T-helper 1 cell treated with Interleukin-12 subunit alpha and Interleukin-12 subunit beta and Interleukin-4 antibody, amounts not matched to agents 30 μg/mL and 1 μg/mL, for 36 hours (primary cell): ENCODE data around the gene RMRP.

Experiments
- H3K27ac Mint-ChIP-seq: one replicate; pipeline ENCODE4 v1.8.0; 2021; ENCODE audit warnings: mild to moderate bottlenecking, mixed read lengths
- H3K27me3 Mint-ChIP-seq: one replicate; pipeline ENCODE4 v1.8.0; 2021; ENCODE audit warnings: low read depth, mixed read lengths
- H3K36me3 Mint-ChIP-seq: one replicate; pipeline ENCODE4 v1.8.0; 2021; ENCODE audit warnings: low read depth, mixed read lengths
- H3K4me1 Mint-ChIP-seq: one replicate; pipeline ENCODE4 v1.8.0; 2021; ENCODE audit warnings: low read depth, mixed read lengths
- H3K4me3 Mint-ChIP-seq: one replicate; pipeline ENCODE4 v1.8.0; 2021; ENCODE audit warnings: mild to moderate bottlenecking, moderate library complexity, mixed read lengths
- H3K9me3 Mint-ChIP-seq: one replicate; pipeline ENCODE4 v1.8.0; 2021; ENCODE audit warnings: mixed read lengths

The RMRP gene

DNA sequence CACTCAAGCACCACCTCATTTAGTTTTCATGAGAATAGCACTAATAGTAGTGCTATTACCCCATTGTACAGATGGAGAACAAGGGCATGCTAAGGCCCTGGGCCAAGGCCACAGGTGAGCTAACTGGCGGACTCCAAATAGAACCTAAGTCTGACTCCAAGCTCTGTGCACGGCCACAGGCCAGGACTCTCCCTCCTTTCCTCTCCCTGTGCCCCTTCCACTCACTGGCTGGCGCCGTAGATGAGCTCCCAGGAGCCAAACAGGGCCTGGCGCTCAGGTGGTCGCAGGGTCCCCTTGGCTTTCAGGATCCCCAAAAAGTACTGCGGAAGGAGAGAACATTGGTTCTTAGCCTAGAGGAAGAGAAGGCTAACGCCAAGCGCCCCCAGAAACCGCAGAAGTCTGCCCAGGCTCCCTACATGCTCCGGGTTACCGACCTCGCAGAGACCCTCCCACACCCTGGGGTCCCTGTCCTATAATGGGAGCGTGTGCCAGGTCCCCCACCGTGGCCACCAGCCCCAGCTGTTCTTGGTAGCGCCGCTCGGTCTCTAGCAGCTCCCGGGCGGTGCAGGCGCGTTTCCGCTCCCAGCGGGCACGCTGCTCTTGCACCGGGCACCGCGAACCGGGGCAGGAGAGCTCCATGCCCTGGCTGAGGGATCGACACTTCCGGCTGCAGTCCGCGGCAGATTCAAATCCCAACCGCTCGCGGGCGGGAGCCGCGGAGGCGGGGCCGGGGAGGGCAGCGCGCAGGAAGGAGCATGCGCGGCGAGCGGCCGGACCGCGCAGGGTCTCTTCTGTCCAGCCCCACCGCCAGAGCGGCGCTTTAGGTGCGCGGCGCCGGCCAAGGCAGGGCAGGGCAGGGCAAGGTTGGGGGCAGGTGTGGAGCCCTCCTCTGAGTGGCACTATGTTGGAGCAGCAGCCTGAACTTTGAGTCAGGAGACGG lies 7.0 kb upstream of the RMRP start, which contains the start of gene ARHGEF39:
Gene ARHGEF39, minus strand, starts transcription at position 665 of the 940 bp plus-strand sequence. Its CDS starts 26 bp downstream, at position 639.
- H3K4me1 Mint-ChIP-seq = peaks cover 49% of the 10 kb centered on the region
- H3K27ac Mint-ChIP-seq = peak within 1 kb of the TSS; percentile 72
- no peaks in the 10 kb centered on the region for H3K27me3 Mint-ChIP-seq
- H3K9me3 Mint-ChIP-seq = peaks cover 4% of the 10 kb centered on the region
- H3K36me3 Mint-ChIP-seq = peaks cover 20% of the 10 kb centered on the region
- H3K4me3 Mint-ChIP-seq = peak within 1 kb of the TSS; percentile 83

DNA sequence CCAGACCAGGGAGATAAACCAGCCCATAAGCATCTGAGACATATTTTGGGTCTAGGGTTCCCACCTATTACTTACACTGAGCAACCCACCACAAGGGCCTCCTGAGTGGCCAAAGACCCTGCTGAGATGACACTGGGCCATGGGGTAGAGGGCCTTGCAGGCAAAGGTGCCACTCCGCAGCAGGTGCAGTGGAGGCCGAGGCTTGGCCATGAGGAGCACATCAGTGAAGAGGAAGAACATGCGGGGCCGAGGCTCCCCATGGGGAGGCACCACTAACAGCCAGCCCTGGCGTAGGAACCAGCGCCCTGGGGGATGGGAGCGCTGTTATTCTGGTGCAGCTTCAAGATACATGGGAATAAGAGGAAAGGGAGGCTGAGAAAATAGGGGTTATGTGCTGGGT lies 4.6 kb upstream of the RMRP start:
- Mint-ChIP-seq H3K9me3 (peaks cover 2% of the 10 kb centered on the region), H3K4me3 (peak overlapping the region; percentile 59), H3K27ac (peak overlapping the region; percentile 85), H3K4me1 (peaks cover 64% of the 10 kb centered on the region), H3K36me3 (peaks cover 29% of the 10 kb centered on the region), H3K27me3 (peaks cover 4% of the 10 kb centered on the region)

DNA sequence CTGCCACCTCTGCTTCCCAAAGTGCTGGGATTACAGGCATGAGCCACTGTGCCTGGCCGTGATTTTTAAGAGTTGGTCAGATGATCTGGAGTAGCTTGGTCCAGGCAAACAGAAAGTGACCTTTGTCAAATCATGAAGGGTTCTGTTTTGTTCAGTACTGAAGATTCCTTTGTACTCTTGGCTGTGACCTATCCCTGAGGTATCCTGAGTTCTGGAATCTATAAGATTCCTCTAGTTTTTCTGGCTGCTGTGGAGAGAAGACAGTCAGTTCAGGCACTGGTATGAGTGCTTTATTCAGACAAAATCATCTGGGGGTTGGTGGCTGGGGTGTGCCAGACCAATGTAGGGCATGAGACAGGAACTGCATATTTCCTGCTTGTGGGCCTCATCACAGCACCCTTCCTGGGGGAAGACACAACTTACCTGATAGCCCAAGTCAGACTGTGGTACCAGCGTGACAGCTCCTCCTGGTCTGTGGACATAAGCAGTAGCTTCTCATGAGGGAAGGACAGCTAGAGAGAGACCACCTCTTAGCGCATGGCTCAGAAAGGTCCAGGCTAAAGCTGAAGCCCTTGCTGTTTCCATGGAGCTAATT lies 4.0 kb upstream of the RMRP start:
- H3K4me1 Mint-ChIP-seq = peaks cover 68% of the 10 kb centered on the region
- peak overlapping the region; percentile 58 for H3K4me3 Mint-ChIP-seq

DNA sequence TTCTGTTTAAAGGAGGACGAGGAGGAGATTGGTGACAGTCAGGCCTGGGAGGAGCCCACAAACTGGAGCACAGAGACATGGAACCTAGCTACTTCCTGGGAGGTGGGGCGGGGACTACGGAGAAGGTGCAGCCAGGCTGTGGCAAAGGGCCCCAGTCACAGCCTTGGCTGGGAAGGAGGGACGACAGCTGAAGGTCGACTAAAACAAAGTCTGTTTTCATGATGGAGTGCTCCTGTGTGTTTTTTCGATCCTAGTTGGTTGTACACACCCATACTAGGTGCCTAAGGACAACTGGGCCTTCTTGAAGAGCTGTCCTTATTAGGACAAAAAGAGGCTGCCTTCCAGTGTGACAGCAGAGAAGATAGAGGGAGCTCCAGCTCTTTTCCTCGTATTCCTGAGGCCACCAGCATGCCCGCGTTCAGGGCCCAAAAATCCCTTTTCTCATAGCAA lies 3.2 kb upstream of the RMRP start:
- Mint-ChIP-seq H3K9me3 (no peaks in the 10 kb centered on the region), H3K4me3 (peak overlapping the region; percentile 22), H3K36me3 (peaks cover 29% of the 10 kb centered on the region), H3K27me3 (peaks cover 4% of the 10 kb centered on the region), H3K4me1 (peaks cover 71% of the 10 kb centered on the region), H3K27ac (peak overlapping the region; percentile 37)

More for the DNA sequence above, 4.0 kb upstream of the RMRP start:
- Mint-ChIP-seq H3K27ac (peak overlapping the region; percentile 85), H3K36me3 (peaks cover 29% of the 10 kb centered on the region), H3K27me3 (peaks cover 4% of the 10 kb centered on the region), H3K9me3 (no peaks in the 10 kb centered on the region)

DNA sequence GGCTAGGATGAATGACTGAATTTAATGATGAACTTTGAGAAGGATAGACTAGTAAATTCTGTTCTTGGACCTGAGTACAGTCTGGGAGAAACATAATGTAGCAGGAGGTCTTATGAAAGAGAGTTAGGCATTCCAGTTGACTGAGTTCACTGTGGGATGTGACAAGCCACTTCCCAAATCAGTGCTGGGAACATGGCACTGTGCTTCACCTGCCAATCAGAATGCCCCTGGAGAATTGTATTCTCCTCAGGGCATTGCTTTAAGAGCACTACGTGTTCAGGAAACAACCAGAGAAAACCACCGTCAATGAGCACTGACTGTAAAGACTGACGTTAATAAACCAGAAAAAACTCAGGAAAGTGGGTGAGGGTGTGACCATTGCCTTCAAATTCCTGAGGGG lies 1.5 kb upstream of the RMRP start:
- H3K4me1 Mint-ChIP-seq = peaks cover 70% of the 10 kb centered on the region
- H3K36me3 Mint-ChIP-seq = peaks cover 29% of the 10 kb centered on the region
- peak overlapping the region; percentile 90 for H3K4me3 Mint-ChIP-seq
- H3K27me3 Mint-ChIP-seq = peaks cover 4% of the 10 kb centered on the region
- H3K27ac Mint-ChIP-seq = peak overlapping the region; percentile 80
- no peaks in the 10 kb centered on the region for H3K9me3 Mint-ChIP-seq

DNA sequence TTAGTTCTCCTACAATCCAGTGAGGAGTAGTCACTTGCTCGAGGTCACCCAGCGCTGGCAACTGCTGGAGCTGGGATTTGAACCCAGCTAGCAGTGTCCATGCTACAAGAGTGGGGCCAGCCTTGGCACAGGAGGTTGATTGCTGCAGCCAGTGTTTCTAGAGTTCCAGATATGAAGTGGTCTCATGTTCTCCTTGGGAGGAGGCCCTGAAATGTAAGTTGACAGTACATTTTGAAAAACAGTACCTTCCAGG lies 1.1 kb upstream of the RMRP start:
- no peaks in the 10 kb centered on the region for H3K9me3 Mint-ChIP-seq
- H3K36me3 Mint-ChIP-seq = peaks cover 29% of the 10 kb centered on the region
- H3K27ac Mint-ChIP-seq = peak overlapping the region; percentile 80

DNA sequence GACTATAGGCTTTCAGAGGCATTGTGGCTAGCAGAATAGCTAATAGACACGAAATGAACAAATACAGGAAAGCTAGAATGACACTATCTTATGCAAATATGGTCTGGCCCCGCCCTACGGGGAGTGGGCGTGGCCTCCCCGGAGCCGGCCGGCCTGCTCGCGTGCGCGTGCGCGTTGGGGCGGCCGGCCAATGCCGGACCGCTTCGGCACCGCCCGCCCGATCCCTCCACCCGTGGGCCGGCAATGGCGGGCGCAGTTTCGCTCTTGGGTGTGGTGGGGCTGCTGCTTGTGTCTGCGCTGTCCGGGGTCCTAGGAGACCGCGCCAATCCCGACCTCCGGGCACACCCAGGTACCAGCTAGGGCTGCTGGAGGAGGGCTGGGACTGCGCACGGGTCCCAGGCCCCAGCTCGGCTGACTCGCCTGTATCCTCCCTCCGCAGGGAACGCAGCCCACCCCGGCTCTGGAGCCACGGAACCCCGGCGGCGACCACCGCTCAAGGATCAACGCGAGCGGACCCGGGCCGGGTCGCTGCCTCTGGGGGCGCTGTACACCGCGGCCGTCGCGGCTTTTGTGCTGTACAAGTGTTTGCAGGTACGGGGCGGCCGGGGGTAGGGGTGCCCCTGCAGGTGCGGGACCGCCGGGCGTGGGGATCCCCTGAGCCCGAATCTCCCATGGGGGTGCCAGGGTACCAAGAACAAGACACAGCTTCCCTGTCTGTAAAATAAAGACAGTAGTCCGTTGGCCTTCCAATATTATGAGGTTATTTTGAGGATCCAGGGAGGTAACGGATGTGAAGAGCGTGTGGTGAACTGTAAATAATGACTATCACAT lies 533 bp upstream of the RMRP start, which contains the start of gene CCDC107:
Gene CCDC107, plus strand, starts transcription at position 156 of the 831 bp plus-strand sequence. Its CDS starts 88 bp downstream, at position 244.
- H3K9me3 Mint-ChIP-seq = no peaks in the 10 kb centered on the region
- H3K4me3 Mint-ChIP-seq = peak within 1 kb of the TSS; percentile 90
- H3K4me1 Mint-ChIP-seq = peaks cover 60% of the 10 kb centered on the region

More for the DNA sequence above, 1.1 kb upstream of the RMRP start:
- Mint-ChIP-seq H3K4me1 (peaks cover 66% of the 10 kb centered on the region), H3K4me3 (peak overlapping the region; percentile 90), H3K27me3 (peaks cover 4% of the 10 kb centered on the region)

DNA sequence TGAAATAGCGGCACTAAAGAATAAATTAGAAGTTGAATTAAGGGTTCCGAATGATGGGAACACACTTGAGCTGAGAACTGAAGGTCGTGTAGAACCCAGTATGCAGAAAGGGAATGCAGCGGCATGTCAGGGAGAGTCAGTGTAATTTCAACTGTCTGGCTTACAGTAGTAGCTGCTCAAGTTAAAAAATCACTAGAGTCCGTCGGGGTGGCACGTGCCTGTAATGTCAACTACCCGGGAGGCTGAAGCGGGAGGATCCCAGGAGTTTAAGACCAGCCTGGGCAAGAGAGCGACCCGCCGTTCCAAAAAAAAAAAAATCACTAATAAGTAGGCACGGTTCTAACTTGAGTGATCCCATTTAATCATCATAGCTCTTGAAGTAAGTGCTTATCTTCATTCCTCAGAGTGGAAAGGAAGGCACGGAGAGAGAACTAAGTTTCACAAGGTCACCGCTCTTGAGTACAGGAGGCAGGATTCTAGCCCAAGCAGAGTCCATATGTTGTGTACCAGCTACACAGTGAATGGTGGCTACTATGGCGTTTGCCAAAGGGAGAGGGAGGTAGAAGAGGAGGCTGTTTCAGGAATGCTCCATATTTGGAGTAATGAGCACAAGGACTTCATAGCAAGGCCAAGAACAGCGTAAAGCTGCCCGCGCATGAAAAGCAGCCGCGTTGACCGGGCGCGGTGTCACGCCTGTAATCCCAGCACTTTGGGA lies 831 bp downstream of the RMRP start:
- Mint-ChIP-seq H3K4me1 (peaks cover 52% of the 10 kb centered on the region), H3K27me3 (peaks cover 4% of the 10 kb centered on the region), H3K36me3 (peaks cover 23% of the 10 kb centered on the region), H3K9me3 (no peaks in the 10 kb centered on the region), H3K4me3 (peak overlapping the region; percentile 75), H3K27ac (peak overlapping the region; percentile 100)

More for the DNA sequence above, 533 bp upstream of the RMRP start, which contains the start of gene CCDC107:
- Mint-ChIP-seq H3K27me3 (peaks cover 4% of the 10 kb centered on the region), H3K36me3 (peaks cover 29% of the 10 kb centered on the region), H3K27ac (peak within 1 kb of the TSS; percentile 100)

DNA sequence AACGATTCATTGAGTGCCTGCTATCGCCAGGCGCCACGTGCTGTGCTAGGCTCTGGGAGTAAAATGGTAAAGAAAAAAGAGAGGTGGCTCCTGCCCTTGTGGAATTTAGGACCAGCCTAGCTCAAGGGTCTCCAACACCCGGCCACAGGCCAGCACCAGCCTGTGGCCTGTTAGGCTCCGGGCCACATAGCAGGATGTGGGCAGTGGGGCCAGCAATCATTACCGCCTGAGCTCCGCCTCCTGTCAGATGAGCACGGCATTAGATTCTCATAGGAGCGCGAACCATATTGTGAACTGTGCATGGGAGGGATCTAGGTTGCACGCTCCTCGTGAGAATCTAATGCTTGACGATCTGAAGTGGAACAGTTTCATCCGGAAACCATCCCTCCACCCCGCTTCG lies 1.5 kb downstream of the RMRP start:
- Mint-ChIP-seq H3K9me3 (no peaks in the 10 kb centered on the region), H3K27me3 (peaks cover 4% of the 10 kb centered on the region), H3K36me3 (peaks cover 19% of the 10 kb centered on the region), H3K4me3 (peak overlapping the region; percentile 75), H3K4me1 (peaks cover 53% of the 10 kb centered on the region), H3K27ac (no peak overlapping the region)

DNA sequence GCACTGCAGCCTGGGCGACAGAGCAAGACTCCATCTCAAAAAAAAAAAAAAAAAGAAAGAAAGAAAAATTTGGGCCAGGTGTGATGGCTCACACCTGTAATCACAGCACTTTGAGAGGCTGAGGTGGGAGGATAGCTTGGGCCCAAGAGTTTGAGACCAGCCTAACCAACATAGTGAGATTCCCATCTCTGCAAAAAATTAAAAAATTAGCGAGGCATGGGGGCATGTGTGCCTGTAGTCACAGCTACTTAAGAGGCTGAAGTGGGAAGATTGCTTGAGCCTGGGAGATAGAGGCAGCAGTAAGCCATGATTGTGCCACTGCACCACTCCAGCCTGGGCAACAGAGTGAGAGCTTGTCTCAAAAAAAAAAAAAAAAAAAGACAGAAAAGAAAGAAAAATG lies 4.2 kb downstream of the RMRP start:
- Mint-ChIP-seq H3K9me3 (no peaks in the 10 kb centered on the region), H3K4me1 (peaks cover 46% of the 10 kb centered on the region), H3K4me3 (no peak overlapping the region)

DNA sequence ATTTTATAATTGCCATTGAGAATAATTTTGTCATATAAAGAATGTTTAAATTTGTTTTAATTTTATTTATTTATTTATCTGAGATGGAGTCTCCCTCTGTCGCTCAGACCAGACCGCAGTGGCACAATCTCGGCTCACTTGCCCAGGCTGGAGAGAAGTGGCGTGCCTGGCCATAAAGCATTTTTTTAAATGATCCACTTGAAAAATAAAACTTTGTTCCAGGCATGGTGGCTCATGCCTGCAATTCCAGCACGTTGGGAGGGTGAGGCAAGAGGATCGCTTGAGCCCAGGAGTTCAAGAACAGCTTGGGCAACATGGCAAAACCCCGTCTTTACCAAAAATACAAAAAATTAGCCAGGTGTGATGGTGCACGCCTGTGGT lies 5.0 kb downstream of the RMRP start:
- Mint-ChIP-seq H3K4me1 (peaks cover 52% of the 10 kb centered on the region), H3K27me3 (peaks cover 2% of the 10 kb centered on the region), H3K36me3 (peaks cover 18% of the 10 kb centered on the region), H3K4me3 (no peak overlapping the region), H3K27ac (no peak overlapping the region), H3K9me3 (no peaks in the 10 kb centered on the region)

More for the DNA sequence above, 4.2 kb downstream of the RMRP start:
- Mint-ChIP-seq H3K27ac (no peak overlapping the region), H3K27me3 (peaks cover 4% of the 10 kb centered on the region), H3K36me3 (peaks cover 13% of the 10 kb centered on the region)

DNA sequence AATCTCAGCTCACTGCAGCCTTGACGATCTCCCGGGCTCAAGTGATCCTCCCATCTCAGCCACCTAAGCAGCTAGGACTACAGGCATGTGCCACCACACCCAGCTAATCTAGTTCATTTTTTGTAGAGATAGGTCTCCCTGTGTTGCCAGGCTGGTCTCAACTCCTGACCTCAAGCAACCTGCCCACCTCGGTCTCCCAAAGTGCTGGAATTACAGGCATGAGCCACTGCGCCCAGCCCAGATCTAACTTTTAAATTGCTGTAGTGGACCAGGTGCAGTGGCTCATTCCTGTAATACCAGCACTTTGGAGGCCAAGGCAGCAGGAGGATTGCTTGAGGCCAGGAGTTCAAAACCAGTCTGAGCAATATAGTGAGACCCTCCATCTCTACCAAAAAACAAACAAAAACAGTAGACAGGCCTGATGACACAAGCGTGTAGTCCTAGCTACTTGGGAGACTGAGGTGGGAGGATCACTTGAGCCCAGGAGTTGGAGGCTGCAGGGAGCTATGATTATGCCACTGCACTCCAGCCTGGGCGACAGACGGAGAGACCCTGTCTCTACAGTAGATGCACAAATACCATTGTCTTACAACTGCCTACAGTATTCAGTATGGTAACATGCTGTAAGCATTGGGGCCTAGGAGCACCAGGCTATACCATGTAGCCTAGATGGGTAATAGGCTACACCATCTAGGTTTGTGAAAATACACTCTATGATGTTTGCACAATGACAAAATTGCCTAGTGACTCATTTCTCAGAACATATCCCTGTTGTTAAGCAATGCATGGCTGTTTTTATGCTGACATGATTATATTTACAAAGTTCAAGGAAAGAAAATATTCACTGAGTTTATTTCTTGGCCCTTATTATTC lies 5.6 kb downstream of the RMRP start:
- H3K36me3 Mint-ChIP-seq = peaks cover 20% of the 10 kb centered on the region
- peak overlapping the region; percentile 50 for H3K4me3 Mint-ChIP-seq
- no peaks in the 10 kb centered on the region for H3K9me3 Mint-ChIP-seq
- peaks cover 53% of the 10 kb centered on the region for H3K4me1 Mint-ChIP-seq
- no peaks in the 10 kb centered on the region for H3K27me3 Mint-ChIP-seq
- H3K27ac Mint-ChIP-seq = peak overlapping the region; percentile 26
